ENCODE measurements around the gene SND1. TPM values are rescaled to one million over a fixed set of nuclear protein-coding genes. Genes with fewer than 3 reads are reported as not detected.

Gene SND1
- total and polyA plus RNA-seq, 2 donors from 2014 or later, result 83.0 to 154 TPM

DNA sequence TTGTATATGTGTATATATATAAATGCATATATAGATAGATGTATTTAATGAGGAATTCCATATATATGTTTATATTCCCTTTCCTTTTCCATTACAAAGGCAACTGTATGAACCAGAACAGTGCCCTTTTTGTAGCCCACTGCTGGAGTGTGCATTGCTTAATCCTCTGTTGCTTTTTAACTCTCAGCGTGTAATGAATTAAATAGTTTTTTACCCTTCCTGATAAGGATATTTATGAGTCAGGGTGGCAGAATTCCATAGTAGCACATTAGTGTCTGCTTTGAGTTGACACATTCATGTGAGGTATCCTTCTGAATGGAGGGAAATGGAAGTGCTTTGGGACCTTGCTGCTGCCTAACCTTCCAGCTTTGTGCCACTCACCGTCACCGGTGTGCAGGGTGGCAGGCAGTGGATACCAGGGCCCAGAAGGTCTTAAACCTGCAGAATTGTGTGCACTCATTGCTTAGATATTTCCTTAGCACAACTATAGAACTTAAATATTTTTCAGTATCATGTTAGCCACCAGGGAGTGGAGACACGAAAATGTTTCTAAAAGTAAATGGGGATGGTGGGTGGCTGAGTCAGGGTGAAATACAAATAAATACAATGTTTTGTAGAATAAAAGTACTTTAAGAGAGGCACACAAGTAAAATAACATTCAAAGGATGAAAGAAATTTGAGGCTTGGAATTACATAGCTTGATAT is 117.9 kb downstream of the SND1 start:
- Histone ChIP-seq H3K4me3 (ENCODE audit: low read length in 3 of 3) (no peak overlapping the region), H3K36me3 (ENCODE audit: control insufficient read depth in 2 of 3, insufficient read depth in 3 of 3, low read length in 3 of 3) (no peaks in the 10 kb centered on the region), H3K4me1 (ENCODE audit: control insufficient read depth in 2 of 3, insufficient read depth in 2 of 3, low read depth in 1 of 3, low read length in 3 of 3) (no peaks in the 10 kb centered on the region), H3K27ac (ENCODE audit: low read depth in 2 of 2, low read length in 2 of 2) (no peak overlapping the region), H3K27me3 (ENCODE audit: control insufficient read depth, insufficient read depth, low read length) (no peaks in the 10 kb centered on the region), H3K9me3 (ENCODE audit: control insufficient read depth in 2 of 3, insufficient read depth in 1 of 3, low read length in 3 of 3) (no peaks in the 10 kb centered on the region), H3K9ac (ENCODE audit: low read length in 3 of 3) (no peak overlapping the region)
- TF ChIP-seq, protein P1, sequence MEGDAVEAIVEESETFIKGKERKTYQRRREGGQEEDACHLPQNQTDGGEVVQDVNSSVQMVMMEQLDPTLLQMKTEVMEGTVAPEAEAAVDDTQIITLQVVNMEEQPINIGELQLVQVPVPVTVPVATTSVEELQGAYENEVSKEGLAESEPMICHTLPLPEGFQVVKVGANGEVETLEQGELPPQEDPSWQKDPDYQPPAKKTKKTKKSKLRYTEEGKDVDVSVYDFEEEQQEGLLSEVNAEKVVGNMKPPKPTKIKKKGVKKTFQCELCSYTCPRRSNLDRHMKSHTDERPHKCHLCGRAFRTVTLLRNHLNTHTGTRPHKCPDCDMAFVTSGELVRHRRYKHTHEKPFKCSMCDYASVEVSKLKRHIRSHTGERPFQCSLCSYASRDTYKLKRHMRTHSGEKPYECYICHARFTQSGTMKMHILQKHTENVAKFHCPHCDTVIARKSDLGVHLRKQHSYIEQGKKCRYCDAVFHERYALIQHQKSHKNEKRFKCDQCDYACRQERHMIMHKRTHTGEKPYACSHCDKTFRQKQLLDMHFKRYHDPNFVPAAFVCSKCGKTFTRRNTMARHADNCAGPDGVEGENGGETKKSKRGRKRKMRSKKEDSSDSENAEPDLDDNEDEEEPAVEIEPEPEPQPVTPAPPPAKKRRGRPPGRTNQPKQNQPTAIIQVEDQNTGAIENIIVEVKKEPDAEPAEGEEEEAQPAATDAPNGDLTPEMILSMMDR (IDR thresholded peaks at IDR 0.05; ENCODE audit: borderline replicate concordance, extremely low read depth, insufficient read depth), result no peak
- FAIRE-seq (no peak), DNase-seq (no peak)
- intact Hi-C loops (cut with DNase I), result no loop called here

DNA sequence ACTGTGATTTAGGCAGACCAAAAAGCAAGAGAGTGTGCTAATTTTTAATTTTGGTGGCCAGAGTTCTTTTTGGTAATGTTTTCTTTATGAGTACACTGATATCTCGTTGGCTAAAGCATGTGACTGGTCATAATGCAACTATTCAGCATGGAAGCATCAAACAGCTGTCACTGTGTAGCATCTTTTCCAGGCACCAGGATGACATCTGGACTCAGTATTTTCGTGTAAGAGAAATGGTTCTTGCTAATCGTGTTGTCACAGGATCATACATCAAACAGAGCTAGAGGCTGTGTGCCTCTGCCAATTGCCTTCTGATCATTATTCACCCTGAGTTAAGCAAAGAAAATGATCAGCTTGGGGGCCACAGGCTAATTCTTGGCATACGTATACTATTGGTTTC is 118.9 kb downstream of the SND1 start:
- no peak overlapping the region for H3K4me3 ChIP-seq (ENCODE audit: low read length in 3 of 3)
- FAIRE-seq, result no peak
- H3K9me3 ChIP-seq (ENCODE audit: control insufficient read depth in 2 of 3, insufficient read depth in 1 of 3, low read length in 3 of 3), result no peaks in the 10 kb centered on the region
- intact Hi-C loops (cut with DNase I), result no loop called here
- H3K4me1 ChIP-seq (ENCODE audit: control insufficient read depth in 2 of 3, insufficient read depth in 2 of 3, low read depth in 1 of 3, low read length in 3 of 3), result no peaks in the 10 kb centered on the region
- H3K9ac ChIP-seq (ENCODE audit: low read length in 3 of 3), result no peak overlapping the region
- H3K27me3 ChIP-seq (ENCODE audit: control insufficient read depth, insufficient read depth, low read length), result no peaks in the 10 kb centered on the region
- TF ChIP-seq, protein P1 (IDR thresholded peaks at IDR 0.05; ENCODE audit: borderline replicate concordance, extremely low read depth, insufficient read depth), result no peak
- H3K27ac ChIP-seq (ENCODE audit: low read depth in 2 of 2, low read length in 2 of 2), result no peak overlapping the region
- DNase-seq, result no peak
- H3K36me3 ChIP-seq (ENCODE audit: control insufficient read depth in 2 of 3, insufficient read depth in 3 of 3, low read length in 3 of 3), result no peaks in the 10 kb centered on the region

DNA sequence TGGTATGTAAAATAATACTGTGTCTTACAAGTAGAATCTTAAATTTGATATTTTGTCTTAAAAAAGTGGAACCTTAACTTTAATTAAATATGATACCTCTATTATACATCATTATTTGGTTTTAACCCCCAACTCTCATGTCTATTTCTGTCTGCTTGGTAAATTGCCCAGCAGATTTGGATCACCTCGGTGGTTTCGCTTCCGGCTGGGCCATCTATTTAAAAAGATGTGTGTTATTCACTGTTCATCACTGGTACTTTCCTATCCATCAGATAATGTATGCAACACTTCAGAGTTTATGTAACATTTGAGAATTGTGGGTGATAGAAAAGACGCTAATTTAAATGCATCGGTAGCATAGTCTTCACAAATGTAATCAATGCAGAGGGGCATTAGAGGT is 119.7 kb downstream of the SND1 start:
- Histone ChIP-seq H3K27ac (ENCODE audit: low read depth in 2 of 2, low read length in 2 of 2) (no peak overlapping the region), H3K4me3 (ENCODE audit: low read length in 3 of 3) (no peak overlapping the region), H3K36me3 (ENCODE audit: control insufficient read depth in 2 of 3, insufficient read depth in 3 of 3, low read length in 3 of 3) (no peaks in the 10 kb centered on the region), H3K9me3 (ENCODE audit: control insufficient read depth in 2 of 3, insufficient read depth in 1 of 3, low read length in 3 of 3) (no peaks in the 10 kb centered on the region), H3K9ac (ENCODE audit: low read length in 3 of 3) (no peak overlapping the region), H3K4me1 (ENCODE audit: control insufficient read depth in 2 of 3, insufficient read depth in 2 of 3, low read depth in 1 of 3, low read length in 3 of 3) (peaks cover 0 to 2% (median 0%) of the 10 kb centered on the region in 3 donors), H3K27me3 (ENCODE audit: control insufficient read depth, insufficient read depth, low read length) (no peaks in the 10 kb centered on the region)
- TF ChIP-seq, protein P1 (IDR thresholded peaks at IDR 0.05; ENCODE audit: borderline replicate concordance, extremely low read depth, insufficient read depth), result no peak
- FAIRE-seq (no peak), DNase-seq (no peak)
- intact Hi-C loops (cut with DNase I), result no loop called here

All from kidney (tissue), 14 donors.